HG03039 (cell line): ENCODE data around the gene APOB.

ENCODE experiments used
- ATAC-seq: cut with Tn5 transposase; IDR thresholded peaks from one replicate; pipeline ENCODE4 v1.9.1; 2021; ENCODE audit warnings: mild to moderate bottlenecking, moderate library complexity; ENCODE audit not compliant: unreplicated experiment

The APOB gene

DNA sequence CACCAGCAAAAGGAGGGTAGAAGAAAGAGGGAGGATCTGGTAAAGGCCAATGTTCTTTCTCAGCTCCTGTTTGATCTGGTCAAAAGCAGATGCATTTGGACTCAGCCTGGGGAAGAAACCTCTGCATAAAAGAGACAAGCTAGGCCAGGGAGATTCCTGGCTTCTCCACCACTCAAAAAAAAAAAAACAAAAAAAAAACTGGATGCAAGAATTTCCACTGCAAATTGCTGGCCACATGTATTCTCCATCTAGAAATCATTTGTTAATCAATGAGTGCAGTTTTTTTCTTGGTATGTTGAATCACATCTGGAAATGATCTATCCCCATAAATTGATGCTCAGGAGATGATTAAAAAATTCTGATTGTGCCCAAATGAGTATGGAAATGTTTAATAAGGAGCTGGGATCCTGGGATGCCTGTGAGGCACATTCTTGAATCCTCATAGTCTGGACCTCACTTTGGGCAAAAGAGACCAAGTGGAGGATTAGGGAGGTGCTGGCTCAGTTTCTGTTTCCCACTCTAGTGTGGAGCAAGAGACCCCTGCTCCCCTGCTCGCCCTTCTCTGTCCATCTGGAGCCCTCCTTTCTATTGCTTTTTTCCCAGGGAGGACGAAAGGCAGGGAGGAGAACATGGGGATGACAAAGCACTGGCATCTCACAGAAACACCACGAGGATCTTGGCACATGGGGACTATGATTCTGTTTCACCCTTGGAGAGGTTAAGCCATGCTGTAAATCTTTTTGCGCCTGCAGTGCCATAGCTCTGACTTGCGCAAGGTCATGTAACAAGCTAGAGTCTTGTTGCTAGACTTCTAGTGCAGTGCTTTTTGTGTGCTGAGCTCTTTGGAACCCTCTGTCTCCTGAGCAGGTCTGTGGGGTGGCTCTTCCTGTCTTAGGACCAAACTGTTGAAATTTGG lies 57.6 kb downstream of the APOB start:
- ATAC-seq: no peak

GRCh38 chr2:20985062-20985461 lies 58.8 kb downstream of the APOB start:
- no peak for ATAC-seq

- no peak for ATAC-seq
Observed at GRCh38 chr2:20984408-20984807, 59.5 kb downstream of the APOB start.

- ATAC-seq: no peak
Observed at GRCh38 chr2:20983844-20984243, 60.0 kb downstream of the APOB start.

DNA sequence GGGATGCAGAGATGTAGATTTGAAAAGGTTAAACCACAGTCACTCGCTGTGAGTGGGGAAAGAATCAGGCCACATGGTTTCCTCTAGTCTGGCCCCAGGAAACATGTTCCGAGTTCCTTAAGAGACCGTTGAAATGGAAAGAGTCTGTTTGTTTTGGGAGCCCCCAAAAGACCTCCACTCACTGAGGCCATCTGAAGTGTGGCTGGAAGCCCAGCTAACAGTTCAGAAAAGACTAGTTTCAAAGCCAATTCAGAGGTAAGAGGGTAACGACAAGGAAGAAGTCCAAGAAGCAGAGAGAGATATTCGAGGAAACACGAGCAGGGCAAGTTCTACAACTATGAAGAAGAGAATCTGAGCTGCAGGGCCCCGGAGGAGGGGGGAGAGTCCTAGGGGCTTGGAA lies 61.0 kb downstream of the APOB start:
- no peak for ATAC-seq

DNA sequence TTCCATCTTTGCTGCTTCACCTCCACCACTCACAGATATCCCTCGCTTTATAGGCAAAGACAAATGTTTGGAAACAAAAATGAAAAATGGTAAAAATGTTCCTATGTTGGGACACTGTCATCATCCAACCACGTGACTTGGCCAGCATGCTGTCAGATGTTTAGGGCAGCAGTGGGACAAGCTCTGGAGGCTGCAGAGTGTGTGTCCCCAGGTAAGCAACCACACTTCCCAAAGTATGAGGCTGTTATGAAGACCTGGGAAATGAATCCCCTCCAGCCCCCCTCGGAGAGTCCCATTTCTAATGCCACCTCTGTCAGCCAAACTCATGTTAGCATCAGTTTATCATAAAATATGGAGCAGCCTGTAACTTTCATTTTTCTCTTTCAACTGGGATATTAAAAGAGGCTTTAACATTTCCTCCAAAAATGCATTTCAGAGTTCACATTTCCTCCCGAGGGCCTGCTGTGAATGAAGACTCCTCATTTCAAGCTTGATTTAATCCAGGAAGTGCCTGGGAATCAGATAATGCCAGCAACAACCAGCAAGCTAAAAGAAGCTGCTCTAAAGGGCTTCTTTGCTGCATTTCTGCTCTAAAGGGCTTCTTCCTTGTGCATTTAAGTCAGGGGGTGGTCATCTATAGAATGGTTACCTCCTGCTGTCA lies 66.2 kb downstream of the APOB start:
- ATAC-seq: no peak

- no peak for ATAC-seq
Observed at GRCh38 chr2:20976527-20976926, 67.3 kb downstream of the APOB start.

GRCh38 chr2:20972792-20973565 lies 70.9 kb downstream of the APOB start:
- no peak for ATAC-seq

- ATAC-seq: no peak
Observed at GRCh38 chr2:20972110-20972509, 71.8 kb downstream of the APOB start.

GRCh38 chr2:20970068-20970467 lies 73.8 kb downstream of the APOB start:
- no peak for ATAC-seq

DNA sequence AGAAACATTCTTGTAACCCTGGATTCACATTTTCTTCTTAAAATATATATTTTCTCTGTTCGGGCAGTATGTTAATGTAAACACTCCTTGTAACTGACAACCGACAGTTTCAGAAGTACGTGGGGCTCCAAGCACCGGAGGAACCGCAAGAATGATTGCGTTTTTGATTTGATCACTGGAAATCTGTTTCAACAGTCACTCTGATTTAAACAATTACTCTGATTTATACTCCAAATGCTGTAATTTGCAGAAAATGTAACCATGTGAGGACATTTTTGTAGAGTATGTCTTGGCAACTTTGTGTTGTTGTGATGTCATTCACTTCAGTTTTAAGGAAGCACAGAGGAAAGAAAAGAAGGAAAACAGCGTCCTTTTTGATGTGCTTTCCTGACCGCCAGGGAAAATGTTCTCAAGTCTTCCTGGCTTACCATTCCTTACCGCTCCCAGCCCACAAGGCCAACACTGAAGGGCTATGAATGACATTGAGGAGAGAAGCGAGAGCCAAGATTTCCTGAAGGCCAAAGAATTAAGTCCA lies 77.7 kb downstream of the APOB start:
- no peak for ATAC-seq

GRCh38 chr2:20965221-20965620 lies 78.7 kb downstream of the APOB start:
- no peak for ATAC-seq

DNA sequence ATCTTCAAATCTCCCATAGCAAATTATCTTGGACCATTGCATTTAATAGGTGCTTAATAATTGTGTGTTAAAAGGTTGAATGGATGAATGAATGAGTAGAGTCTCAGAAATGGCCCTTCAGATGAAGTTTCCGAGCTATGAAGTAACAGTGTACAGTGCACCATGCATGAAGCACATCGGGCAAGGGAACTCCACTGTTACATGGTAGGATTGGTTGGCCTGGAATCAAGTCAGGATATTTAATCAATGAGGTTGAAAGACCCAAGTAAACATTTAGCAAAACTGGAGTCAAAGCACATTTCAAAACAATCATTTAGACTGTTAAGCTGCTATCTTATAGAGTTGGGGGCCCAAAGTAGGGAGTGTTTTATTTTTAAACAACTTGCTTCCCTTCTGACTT lies 80.0 kb downstream of the APOB start:
- ATAC-seq: no peak

DNA sequence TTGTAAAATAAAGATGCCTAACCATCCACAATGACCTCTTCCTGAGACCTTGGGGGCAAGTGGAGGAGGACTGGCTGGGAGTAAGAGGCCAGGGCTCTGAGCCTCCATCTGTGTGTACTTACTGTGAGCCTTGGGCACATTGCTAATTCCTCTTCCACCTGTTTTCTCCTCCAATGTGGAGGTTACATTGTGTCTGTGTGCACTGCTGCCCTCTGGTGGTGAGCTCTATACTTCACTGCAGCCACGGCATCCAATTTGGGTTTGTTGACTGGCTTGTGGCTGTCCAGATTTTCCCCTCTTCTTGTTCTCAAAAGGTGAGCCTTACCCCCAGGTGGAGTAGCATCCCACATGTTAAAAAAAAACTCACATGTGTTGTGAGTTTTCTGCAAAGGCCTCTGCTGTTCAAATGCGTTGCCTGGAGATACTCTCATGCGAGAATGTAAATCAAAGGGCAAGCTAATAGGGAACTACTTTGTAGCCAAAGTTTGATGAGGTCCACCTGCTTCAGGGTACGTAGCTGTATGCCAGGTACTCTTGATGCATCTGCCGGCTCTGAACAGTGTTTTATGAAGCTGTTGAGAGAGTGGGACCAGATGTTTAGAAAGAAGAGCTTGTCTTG lies 80.8 kb downstream of the APOB start:
- ATAC-seq: no peak

- no peak for ATAC-seq
Observed at GRCh38 chr2:20961858-20962257, 82.0 kb downstream of the APOB start.

DNA sequence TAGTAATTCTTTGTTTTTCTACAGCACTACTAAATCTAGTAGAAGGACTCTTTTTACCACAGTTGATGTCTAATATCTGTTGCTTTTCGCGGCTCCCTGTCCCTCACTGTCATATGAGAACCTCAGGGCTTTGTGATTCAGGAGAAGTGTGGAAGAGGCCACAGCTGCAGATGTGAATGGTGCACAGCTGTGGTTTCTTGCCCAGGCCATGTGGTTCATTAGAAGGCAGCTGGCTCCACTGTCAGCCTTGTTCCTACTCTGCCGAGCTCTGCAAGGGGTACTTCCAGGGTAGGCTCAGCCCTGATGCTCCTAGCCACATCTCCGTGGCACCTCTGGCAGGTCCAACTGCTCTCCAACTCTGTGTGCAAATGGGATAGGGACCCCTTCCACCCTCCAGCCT lies 83.9 kb downstream of the APOB start:
- no peak for ATAC-seq

DNA sequence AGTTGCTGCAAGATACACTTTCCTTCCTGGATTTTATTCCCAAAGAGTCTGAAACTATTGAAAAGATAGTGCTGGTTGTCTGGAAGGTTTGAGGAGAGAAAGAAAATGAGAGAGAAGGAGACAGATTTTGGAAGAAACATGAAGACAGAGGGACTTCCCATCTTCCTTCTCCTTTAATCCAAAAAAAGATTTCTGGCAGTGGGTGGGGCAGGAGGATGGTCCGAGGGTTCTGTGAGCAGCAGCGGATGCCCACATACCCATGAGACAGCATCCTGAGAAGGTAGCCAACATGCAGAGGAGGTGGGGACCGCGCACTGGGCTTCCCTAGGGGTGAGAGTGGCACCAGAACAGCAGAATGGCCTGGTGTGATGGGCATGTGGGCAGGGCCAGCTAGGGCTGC lies 84.6 kb downstream of the APOB start:
- no peak for ATAC-seq

GRCh38 chr2:20957788-20958525 lies 85.9 kb downstream of the APOB start:
- ATAC-seq: no peak

DNA sequence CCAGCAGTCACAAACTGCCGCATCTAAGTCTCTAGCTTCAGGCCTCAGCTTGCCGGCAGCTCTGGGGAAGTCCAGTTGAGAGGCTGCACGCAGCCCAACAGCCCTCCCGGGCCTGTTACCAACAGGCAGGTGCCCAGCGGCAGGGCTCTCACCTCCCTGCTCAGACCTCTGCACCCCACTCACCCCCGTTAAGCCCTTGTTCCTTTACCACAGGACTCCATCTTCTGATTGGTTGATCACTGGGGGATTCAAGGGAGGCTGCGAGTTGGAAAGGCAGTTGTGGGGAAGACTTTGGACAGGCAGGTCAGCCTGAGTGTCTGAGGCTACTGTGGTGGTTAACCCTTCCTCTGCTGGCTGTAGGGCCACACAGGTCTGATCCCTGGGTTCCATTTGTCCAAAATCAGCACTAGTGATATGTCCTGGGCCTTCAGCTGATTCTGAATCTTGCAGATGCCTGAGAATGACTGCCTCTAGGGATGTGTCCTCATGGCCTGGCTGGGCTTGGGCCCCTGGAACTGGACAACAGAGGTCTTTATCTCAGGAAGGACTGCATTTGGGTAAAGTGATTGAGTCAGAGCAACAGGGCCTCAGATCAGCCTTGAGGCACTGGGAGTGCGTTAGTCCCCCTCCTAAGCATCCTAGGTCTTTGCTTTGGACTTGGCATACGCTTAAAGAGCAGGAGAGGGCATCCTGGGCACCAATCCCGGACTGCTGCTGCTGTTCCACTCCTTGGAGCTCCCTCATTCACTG lies 88.4 kb downstream of the APOB start:
- ATAC-seq: no peak
